Neuronal stem cell (in vitro differentiated cells): ENCODE measurements around the gene LIMK2. TPM values are rescaled to one million over a fixed set of nuclear protein-coding genes. Genes with fewer than 3 reads are reported as not detected.

ENCODE experiments used
- small RNA-seq: library from polyadenylated mRNA; stranded (forward); fragments of <200 nt; extraction: miRNeasy Mini kit (QIAGEN cat#:217004); gene quantifications from one replicate; pipeline ENCODE3, GENCODE V24; 2013; ENCODE audit not compliant: insufficient read depth

LIMK2 gene

Small RNA genes lying within 50 kb of the gene (small RNA-seq; reads per million reads assigned to genes)
- gene RF00019 (not detected), gene RNA5SP496 (not detected), gene RNU6-1128P (not detected)
